ENCODE results near the gene CEP72.

GRCh38 chr5:639584-640213 is 27.6 kb downstream of the CEP72 start:
- TF ChIP-seq CTCF (IDR thresholded peaks at IDR 0.05 in 2 of 3, conservative IDR thresholded peaks at IDR 0.05 in 1 of 3; ENCODE audit: control insufficient read depth in 2 of 3, extremely low read depth in 1 of 3, insufficient read depth in 1 of 3, low read depth in 3 of 3, low read length in 3 of 3) (no peak), FOS (IDR thresholded peaks at IDR 0.05; ENCODE audit: borderline replicate concordance, extremely low read depth, insufficient read length) (no peak), SUPT20H (IDR thresholded peaks at IDR 0.05; ENCODE audit: borderline replicate concordance, control insufficient read depth, low read depth, low read length) (no peak)

Measured in GM12878 (cell line).